ENCODE data around the gene SLC35F1. TPM values are rescaled to one million over a fixed set of nuclear protein-coding genes. Genes with fewer than 3 reads are reported as not detected.

The SLC35F1 gene
- total and polyA plus RNA-seq, 3 donors from 2014 or later = 1.4 to 1.8 (median 1.6) TPM

DNA sequence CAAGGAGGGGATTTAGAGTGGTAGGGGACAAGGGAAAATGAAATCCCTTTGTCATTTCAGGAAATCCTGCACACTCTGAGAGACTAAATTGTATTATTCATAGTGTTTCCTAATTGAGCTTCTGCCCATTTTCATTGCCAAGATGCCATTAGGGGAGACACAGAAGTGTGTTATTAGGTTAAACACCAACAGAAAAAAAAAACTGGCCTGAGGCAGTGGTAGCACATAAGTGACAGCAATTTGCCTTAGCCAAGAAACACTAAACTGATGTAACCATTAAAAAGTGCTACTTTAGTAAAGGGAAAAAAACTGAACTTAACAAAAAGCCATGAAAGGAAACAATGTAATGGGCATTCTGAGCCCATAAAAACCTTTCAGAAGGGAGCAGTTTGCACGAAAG is 370.6 kb downstream of the SLC35F1 start:
- intact Hi-C loops (cut with DNase I; ENCODE audit: low total_unique reads) = no loop called here
- TF ChIP-seq, protein P1, sequence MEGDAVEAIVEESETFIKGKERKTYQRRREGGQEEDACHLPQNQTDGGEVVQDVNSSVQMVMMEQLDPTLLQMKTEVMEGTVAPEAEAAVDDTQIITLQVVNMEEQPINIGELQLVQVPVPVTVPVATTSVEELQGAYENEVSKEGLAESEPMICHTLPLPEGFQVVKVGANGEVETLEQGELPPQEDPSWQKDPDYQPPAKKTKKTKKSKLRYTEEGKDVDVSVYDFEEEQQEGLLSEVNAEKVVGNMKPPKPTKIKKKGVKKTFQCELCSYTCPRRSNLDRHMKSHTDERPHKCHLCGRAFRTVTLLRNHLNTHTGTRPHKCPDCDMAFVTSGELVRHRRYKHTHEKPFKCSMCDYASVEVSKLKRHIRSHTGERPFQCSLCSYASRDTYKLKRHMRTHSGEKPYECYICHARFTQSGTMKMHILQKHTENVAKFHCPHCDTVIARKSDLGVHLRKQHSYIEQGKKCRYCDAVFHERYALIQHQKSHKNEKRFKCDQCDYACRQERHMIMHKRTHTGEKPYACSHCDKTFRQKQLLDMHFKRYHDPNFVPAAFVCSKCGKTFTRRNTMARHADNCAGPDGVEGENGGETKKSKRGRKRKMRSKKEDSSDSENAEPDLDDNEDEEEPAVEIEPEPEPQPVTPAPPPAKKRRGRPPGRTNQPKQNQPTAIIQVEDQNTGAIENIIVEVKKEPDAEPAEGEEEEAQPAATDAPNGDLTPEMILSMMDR (IDR thresholded peaks at IDR 0.05) = no peak
- no peak for TF ChIP-seq POLR2A (IDR thresholded peaks at IDR 0.05)
- H3K4me1 ChIP-seq = no peaks in the 10 kb centered on the region
- no peak overlapping the region for H3K4me3 ChIP-seq
- no peaks in the 10 kb centered on the region for H3K36me3 ChIP-seq (ENCODE audit: low read depth, missing control alignments)
- DNase-seq = no peak
- no peaks in the 10 kb centered on the region for H3K27me3 ChIP-seq
- no peaks in the 10 kb centered on the region for H3K9me3 ChIP-seq
- H3K27ac ChIP-seq = no peak overlapping the region
- 53 to 65% methylated on average over 1 of the region's 1 CpG for WGBS, 2 donors

DNA sequence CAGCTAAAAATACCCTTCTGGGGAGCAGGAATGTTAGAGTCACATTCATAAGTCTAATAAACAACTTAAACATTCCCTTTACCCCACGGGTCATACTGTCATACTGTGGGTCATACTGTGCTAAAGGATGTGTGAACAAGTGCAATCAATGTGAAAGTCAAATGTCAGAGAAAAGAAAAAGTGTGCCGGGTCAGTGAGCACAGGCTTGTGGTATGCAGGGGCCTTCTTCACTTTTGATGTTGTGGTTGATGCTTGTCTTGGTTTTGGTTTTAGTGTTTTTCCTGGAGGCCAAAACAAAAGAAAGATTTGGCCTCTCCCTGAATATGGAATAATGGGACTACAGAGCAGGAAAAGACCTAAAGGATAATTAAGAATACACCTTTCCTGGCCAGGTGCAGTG is 373.1 kb downstream of the SLC35F1 start:
- Histone ChIP-seq H3K4me3 (no peak overlapping the region), H3K36me3 (ENCODE audit: low read depth, missing control alignments) (no peaks in the 10 kb centered on the region), H3K9me3 (no peaks in the 10 kb centered on the region), H3K4me1 (no peaks in the 10 kb centered on the region), H3K27ac (no peak overlapping the region), H3K27me3 (no peaks in the 10 kb centered on the region)
- intact Hi-C loops (cut with DNase I; ENCODE audit: low total_unique reads) = loop anchor here (10.0 kb wide), 1 partner anchor 525 kb away; no protein-coding TSS in a partner anchor
- no peak for TF ChIP-seq POLR2A (IDR thresholded peaks at IDR 0.05)
- TF ChIP-seq, protein P1 (IDR thresholded peaks at IDR 0.05) = no peak
- 67 to 75% methylated on average over 2 of the region's 2 CpGs for WGBS, 2 donors
- DNase-seq = no peak

DNA sequence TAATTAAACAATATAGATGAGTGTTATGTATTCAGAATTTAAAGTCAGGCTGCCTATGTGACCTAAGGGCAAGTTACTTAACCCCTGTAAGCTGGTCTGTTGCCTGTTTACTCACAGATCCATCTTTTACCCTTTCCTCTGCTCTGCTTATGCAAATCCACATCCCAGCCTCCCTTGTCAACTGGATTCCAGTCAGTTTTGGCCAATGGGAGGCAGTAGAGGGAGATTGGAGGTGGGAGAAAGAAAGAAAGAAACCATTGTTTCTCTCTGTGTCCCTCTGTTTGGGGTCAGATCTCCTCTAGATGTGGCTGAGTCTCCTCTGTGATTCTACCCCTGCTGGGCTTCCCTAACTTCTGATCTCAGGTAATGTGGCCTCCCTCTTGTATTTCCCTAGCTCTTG is 374.2 kb downstream of the SLC35F1 start:
- intact Hi-C loops (cut with DNase I; ENCODE audit: low total_unique reads) = loop anchor here (10.0 kb wide), 1 partner anchor 524 kb away; no protein-coding TSS in a partner anchor
- no peaks in the 10 kb centered on the region for H3K9me3 ChIP-seq
- no peak overlapping the region for H3K4me3 ChIP-seq
- H3K27ac ChIP-seq = no peak overlapping the region
- no peaks in the 10 kb centered on the region for H3K36me3 ChIP-seq (ENCODE audit: low read depth, missing control alignments)
- no peaks in the 10 kb centered on the region for H3K27me3 ChIP-seq
- H3K4me1 ChIP-seq = no peaks in the 10 kb centered on the region
- TF ChIP-seq, protein P1 (IDR thresholded peaks at IDR 0.05) = no peak
- no peak for TF ChIP-seq POLR2A (IDR thresholded peaks at IDR 0.05)
- no peak for DNase-seq

DNA sequence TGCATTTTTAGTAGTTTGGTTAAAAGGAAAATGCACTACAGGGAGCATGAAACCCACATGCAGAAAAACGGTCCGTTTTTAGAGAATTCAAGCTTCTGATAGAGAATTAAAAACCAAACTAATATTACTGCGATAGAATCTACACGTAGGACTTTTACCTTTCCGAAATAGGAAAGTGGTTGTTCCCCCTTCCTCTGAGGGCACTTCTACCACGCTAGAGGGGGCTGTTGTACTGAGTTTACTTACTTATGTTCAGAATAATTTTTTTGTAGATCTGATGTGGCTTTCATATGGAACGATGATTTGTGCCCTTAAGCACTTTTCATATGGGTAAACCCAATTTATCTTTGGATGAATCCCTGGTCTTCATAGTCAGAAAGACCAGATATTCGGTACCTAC is 376.7 kb downstream of the SLC35F1 start:
- 30 to 37% methylated on average over 8 of the region's 8 CpGs for WGBS, 2 donors
- Histone ChIP-seq H3K27me3 (no peaks in the 10 kb centered on the region), H3K36me3 (ENCODE audit: low read depth, missing control alignments) (no peaks in the 10 kb centered on the region), H3K4me1 (no peaks in the 10 kb centered on the region), H3K27ac (no peak overlapping the region), H3K4me3 (no peak overlapping the region), H3K9me3 (no peaks in the 10 kb centered on the region)
- peak; percentile 62 for DNase-seq
- intact Hi-C loops (cut with DNase I; ENCODE audit: low total_unique reads) = loop anchor here (10.0 kb wide), 1 partner anchor 521 kb away; no protein-coding TSS in a partner anchor
- TF ChIP-seq, protein P1 (IDR thresholded peaks at IDR 0.05) = peak; percentile 49 to 68 (median 67)
- no peak for TF ChIP-seq POLR2A (IDR thresholded peaks at IDR 0.05)

DNA sequence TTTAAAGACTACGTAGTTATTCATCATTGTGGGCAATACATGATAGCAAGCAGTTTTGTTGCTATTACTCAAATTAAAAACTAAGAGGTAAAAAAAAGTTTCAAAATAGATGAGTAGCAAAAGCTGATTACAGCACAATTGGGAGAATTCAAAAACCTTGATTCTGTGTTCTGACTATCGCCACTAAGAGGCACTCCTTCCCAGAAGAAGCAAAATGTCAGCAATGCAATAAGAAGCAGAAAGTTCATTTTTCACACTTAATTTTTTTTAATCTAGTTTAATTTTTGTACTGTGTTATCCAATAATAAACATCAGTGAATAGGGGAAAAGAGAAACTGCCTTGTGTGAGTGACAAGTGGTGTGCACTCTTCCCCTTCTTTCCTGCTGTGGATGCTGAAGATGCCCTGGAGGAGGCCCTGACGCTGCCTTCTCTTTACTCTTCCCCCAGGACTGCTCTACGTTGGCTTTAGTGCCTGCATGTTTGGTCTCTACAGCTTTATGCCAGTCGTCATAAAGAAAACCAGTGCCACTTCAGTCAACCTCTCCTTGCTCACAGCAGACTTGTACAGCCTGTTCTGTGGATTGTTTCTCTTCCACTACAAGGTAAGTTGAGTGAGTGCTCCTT is 377.8 kb downstream of the SLC35F1 start:
- Histone ChIP-seq H3K27ac (no peak overlapping the region), H3K27me3 (no peaks in the 10 kb centered on the region), H3K4me3 (no peak overlapping the region), H3K36me3 (ENCODE audit: low read depth, missing control alignments) (no peaks in the 10 kb centered on the region), H3K9me3 (no peaks in the 10 kb centered on the region), H3K4me1 (no peaks in the 10 kb centered on the region)
- TF ChIP-seq, protein P1 (IDR thresholded peaks at IDR 0.05) = peak in 2 of 3 experiments; percentile 51 to 67
- no peak for TF ChIP-seq POLR2A (IDR thresholded peaks at IDR 0.05)
- DNase-seq = no peak
- intact Hi-C loops (cut with DNase I; ENCODE audit: low total_unique reads) = loop anchor here (10.0 kb wide), 1 partner anchor 520 kb away; no protein-coding TSS in a partner anchor
- WGBS, 2 donors = 69 to 72% methylated on average over 5 of the region's 5 CpGs

Measured in testis (tissue), 3 donors.